ENCODE results near the gene PTCD3. TPM values are rescaled to one million over a fixed set of nuclear protein-coding genes. Genes with fewer than 3 reads are reported as not detected.

PTCD3 gene
- total and polyA plus RNA-seq, 9 donors, result 32.5 to 98.5 (median 79.4) TPM

DNA sequence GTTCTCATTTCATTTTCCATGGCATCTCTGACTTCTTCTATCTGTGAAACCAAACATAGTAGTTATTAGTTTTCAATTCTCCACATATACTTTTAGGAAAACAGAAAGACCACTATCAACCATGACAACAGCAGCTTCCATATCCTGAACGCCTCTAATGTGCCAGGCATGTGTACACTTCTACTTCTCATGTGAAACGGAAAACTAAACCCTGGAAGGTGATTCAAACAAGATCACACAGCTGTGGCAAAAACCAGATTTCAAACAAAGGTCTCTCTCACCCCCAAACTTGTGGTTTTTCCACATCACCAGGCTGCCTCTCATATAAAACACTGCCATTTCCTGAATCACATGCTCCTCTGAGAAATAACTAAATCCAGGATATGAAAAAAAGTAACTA lies 41.8 kb downstream of the PTCD3 start:
- intact Hi-C loops (cut with DNase I), result no loop called here
- no peaks in the 10 kb centered on the region for H3K4me1 ChIP-seq (ENCODE audit: insufficient read depth)
- no peaks in the 10 kb centered on the region for H3K36me3 ChIP-seq
- no peak for TF ChIP-seq EP300 (IDR thresholded peaks at IDR 0.05)
- no peak overlapping the region for H3K27ac ChIP-seq
- no peaks in the 10 kb centered on the region for H3K9me3 ChIP-seq
- no peak overlapping the region for H3K4me3 ChIP-seq
- no peak for DNase-seq
- H3K27me3 ChIP-seq, result no peaks in the 10 kb centered on the region
- 80 to 85% (median 81%) methylated on average over 2 of the region's 2 CpGs for WGBS, 3 donors

DNA sequence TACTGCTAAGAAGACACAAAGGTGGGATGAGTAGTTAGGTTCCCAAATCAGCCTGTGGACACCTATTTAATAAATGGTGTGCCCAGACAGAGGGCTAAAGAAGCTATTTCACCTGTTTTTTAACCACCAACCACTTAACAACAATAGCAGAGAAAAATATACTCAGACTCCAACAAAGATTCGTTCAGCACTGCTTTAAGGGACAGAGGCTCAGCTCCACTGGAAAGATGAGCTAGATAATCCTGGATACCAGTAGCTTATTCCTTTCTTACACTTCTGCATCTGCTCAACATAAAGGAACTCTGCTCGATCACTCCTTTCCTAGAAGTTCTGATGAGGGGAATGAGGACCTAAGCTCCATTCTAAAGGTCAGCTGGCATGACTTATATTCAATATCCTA lies 44.5 kb downstream of the PTCD3 start:
- DNase-seq, result no peak
- H3K9me3 ChIP-seq, result no peaks in the 10 kb centered on the region
- H3K4me3 ChIP-seq, result no peak overlapping the region
- intact Hi-C loops (cut with DNase I), result no loop called here
- no peak overlapping the region for H3K27ac ChIP-seq
- 85 to 99% (median 92%) methylated on average over 2 of the region's 2 CpGs for WGBS, 3 donors
- H3K27me3 ChIP-seq, result no peaks in the 10 kb centered on the region
- TF ChIP-seq, protein P1, sequence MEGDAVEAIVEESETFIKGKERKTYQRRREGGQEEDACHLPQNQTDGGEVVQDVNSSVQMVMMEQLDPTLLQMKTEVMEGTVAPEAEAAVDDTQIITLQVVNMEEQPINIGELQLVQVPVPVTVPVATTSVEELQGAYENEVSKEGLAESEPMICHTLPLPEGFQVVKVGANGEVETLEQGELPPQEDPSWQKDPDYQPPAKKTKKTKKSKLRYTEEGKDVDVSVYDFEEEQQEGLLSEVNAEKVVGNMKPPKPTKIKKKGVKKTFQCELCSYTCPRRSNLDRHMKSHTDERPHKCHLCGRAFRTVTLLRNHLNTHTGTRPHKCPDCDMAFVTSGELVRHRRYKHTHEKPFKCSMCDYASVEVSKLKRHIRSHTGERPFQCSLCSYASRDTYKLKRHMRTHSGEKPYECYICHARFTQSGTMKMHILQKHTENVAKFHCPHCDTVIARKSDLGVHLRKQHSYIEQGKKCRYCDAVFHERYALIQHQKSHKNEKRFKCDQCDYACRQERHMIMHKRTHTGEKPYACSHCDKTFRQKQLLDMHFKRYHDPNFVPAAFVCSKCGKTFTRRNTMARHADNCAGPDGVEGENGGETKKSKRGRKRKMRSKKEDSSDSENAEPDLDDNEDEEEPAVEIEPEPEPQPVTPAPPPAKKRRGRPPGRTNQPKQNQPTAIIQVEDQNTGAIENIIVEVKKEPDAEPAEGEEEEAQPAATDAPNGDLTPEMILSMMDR (IDR thresholded peaks at IDR 0.05), result no peak
- TF ChIP-seq EP300 (IDR thresholded peaks at IDR 0.05), result no peak
- no peak for TF ChIP-seq POLR2A (IDR thresholded peaks at IDR 0.05)
- no peaks in the 10 kb centered on the region for H3K4me1 ChIP-seq (ENCODE audit: insufficient read depth)
- H3K36me3 ChIP-seq, result no peaks in the 10 kb centered on the region

DNA sequence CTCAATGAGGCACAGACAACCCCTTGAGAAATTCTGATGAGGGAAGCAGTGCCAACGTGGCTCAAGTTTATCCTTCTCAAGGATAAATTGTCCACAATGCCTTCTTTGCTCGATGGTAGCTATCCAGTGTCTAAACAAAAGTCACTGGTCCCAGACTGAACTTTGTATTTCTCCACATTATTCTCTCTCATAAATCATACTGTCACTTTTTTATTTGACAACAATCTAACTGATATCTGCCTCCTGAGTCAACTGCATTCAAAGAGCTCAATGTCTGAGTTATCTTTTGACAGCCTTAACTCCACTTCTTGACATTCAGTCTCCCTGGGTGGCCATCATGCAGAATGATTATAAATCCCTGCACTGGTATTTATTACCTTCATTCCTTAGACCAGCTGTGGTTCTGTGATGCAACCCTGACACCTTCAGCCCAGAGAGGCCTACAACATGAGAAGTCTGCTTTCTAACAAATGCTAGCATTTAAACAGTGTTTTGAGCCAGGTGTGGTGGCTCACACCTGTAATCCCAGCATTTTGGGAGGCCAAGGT lies 51.0 kb downstream of the PTCD3 start:
- Histone ChIP-seq H3K27ac (no peak overlapping the region), H3K4me1 (ENCODE audit: insufficient read depth) (no peaks in the 10 kb centered on the region), H3K36me3 (no peaks in the 10 kb centered on the region), H3K27me3 (no peaks in the 10 kb centered on the region), H3K9me3 (no peaks in the 10 kb centered on the region), H3K4me3 (no peak overlapping the region)
- WGBS, 3 donors, result 81 to 94% (median 87%) methylated on average over 2 of the region's 2 CpGs
- DNase-seq, result no peak
- intact Hi-C loops (cut with DNase I), result no loop called here
- TF ChIP-seq, protein P1 (IDR thresholded peaks at IDR 0.05), result no peak
- TF ChIP-seq EP300 (IDR thresholded peaks at IDR 0.05) (no peak), POLR2A (IDR thresholded peaks at IDR 0.05) (no peak)

DNA sequence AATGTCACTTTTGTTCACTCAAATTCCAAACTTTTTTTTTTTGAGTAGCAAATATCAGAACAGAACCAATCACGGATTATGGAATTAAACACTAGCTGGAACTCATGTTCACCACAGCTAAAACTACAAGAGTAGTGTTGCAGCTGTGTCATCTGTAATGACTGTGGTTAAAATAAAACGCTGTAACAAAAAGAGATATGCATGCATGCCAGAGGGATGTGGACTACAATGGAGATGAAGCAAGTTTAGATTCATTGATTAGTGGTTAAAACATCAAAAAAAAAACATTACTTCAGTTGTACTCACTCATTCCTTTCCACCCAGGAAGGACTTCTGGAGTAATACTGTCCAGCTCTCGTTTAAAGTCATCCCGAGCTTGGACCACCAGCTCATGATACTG lies 52.3 kb downstream of the PTCD3 start:
- 72 to 76% (median 76%) methylated on average over 4 of the region's 4 CpGs for WGBS, 3 donors
- intact Hi-C loops (cut with DNase I), result no loop called here
- Histone ChIP-seq H3K4me3 (no peak overlapping the region), H3K36me3 (no peaks in the 10 kb centered on the region), H3K27ac (no peak overlapping the region), H3K9me3 (no peaks in the 10 kb centered on the region), H3K27me3 (no peaks in the 10 kb centered on the region), H3K4me1 (ENCODE audit: insufficient read depth) (no peaks in the 10 kb centered on the region)
- TF ChIP-seq POLR2A (IDR thresholded peaks at IDR 0.05), result no peak
- TF ChIP-seq, protein P1 (IDR thresholded peaks at IDR 0.05), result no peak
- TF ChIP-seq EP300 (IDR thresholded peaks at IDR 0.05), result no peak
- DNase-seq, result no peak

DNA sequence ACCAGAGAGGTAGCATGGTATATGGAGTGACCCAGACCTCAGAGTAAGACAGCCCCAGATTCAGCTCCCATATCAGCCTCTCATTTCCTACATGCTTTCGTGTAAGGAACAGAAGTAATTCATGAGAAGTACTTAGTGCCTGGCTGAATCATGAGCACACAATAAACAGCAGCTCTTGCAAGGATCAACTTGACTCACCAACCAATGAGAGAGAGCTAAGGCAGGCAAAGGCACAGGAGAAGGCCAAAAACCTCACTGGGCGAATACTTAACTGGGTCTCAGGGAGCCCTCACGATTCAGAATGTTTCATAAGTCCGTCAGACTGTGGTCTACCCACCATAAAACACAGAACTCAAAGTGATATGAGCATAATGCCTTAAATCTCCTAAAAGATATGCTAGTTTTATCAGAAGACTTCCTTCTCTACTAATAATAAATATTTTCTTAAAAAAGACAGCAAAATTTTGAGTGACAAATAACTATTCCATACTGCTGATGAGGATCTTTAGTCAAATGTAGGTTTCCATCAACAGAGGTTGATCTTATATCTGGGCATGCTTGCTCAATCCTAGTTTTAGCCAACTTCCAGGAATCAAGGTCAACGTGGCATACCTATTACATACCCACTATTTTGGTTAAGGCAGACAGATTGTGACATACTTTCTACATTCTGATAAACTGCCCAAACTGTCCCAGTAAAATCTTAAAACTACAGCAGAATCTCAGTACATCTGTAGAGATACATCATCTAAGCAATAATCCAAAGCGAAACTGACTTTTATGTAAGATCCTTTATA lies 54.3 kb downstream of the PTCD3 start:
- H3K36me3 ChIP-seq, result no peaks in the 10 kb centered on the region
- intact Hi-C loops (cut with DNase I), result no loop called here
- no peak for TF ChIP-seq POLR2A (IDR thresholded peaks at IDR 0.05)
- TF ChIP-seq, protein P1 (IDR thresholded peaks at IDR 0.05), result no peak
- no peak for TF ChIP-seq EP300 (IDR thresholded peaks at IDR 0.05)

More for the DNA sequence above, 54.3 kb downstream of the PTCD3 start:
- H3K4me3 ChIP-seq, result no peak overlapping the region
- no peaks in the 10 kb centered on the region for H3K4me1 ChIP-seq (ENCODE audit: insufficient read depth)
- no peak for DNase-seq
- no peaks in the 10 kb centered on the region for H3K27me3 ChIP-seq
- no peaks in the 10 kb centered on the region for H3K9me3 ChIP-seq
- 91 to 93% (median 92%) methylated on average over 6 of the region's 6 CpGs for WGBS, 3 donors
- no peak overlapping the region for H3K27ac ChIP-seq

All from ovary (tissue), 9 donors.